ENCODE results near the gene CHI3L1. TPM values are rescaled to one million over a fixed set of nuclear protein-coding genes. Genes with fewer than 3 reads are reported as not detected.

CHI3L1 gene
- total and polyA plus RNA-seq, 12 donors, result 0.15 to 14.3 (median 2.0) TPM; not detected in 1

DNA sequence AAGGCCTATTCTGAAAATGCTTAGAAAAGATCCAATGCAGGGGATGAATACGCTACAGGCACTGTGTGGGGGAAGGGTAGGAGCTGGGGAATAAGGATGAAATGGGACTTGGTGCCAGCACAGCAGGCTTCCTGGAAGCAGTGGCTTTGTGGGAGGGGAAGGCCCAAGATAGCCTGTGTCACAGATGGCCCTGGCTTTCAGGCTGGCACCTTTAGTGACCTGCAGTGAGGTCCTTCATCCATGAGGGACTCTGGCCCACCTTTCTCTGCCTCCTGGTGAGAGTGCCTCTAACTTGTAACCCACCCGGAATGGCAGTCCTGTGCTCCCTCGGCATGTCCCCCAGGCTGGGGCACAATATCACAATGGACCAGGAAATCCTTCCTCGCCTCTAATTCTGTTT, 919 bp downstream of the CHI3L1 start:
- ATAC-seq (no peak), DNase-seq (no peak)
- Histone ChIP-seq H3K9me3 (no peaks in the 10 kb centered on the region), H3K27ac (no peak overlapping the region), H3K4me1 (peaks cover 0 to 23% (median 6%) of the 10 kb centered on the region in 9 donors), H3K27me3 (no peaks in the 10 kb centered on the region), H3K4me3 (no peak overlapping the region), H3K36me3 (no peaks in the 10 kb centered on the region)
- intact Hi-C loops (cut with DNase I), result no loop called here
- WGBS, 2 donors, result 81 to 85% methylated on average over 4 of the region's 4 CpGs
- TF ChIP-seq, protein P1, sequence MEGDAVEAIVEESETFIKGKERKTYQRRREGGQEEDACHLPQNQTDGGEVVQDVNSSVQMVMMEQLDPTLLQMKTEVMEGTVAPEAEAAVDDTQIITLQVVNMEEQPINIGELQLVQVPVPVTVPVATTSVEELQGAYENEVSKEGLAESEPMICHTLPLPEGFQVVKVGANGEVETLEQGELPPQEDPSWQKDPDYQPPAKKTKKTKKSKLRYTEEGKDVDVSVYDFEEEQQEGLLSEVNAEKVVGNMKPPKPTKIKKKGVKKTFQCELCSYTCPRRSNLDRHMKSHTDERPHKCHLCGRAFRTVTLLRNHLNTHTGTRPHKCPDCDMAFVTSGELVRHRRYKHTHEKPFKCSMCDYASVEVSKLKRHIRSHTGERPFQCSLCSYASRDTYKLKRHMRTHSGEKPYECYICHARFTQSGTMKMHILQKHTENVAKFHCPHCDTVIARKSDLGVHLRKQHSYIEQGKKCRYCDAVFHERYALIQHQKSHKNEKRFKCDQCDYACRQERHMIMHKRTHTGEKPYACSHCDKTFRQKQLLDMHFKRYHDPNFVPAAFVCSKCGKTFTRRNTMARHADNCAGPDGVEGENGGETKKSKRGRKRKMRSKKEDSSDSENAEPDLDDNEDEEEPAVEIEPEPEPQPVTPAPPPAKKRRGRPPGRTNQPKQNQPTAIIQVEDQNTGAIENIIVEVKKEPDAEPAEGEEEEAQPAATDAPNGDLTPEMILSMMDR (IDR thresholded peaks at IDR 0.05), result no peak

DNA sequence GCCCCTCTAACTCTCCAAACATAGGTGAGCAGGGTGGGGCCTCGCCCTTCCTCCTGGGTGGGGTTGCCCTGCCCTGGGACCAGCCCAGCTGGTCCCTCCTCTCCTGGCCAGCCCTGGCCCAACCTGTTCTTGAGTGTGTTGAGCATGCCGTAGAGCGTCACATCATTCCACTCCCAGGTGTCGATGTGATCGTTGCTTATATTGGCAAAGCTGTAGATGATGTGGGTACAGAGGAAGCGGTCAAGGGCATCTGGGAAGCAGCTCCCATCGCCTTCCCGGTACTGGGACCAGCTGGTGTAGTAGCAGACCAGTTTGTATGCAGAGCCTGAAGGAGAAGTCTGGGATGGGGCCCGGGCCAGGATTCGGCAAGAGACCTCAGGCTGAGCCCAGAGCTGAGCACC, 1.4 kb downstream of the CHI3L1 start:
- no peaks in the 10 kb centered on the region for H3K27me3 ChIP-seq
- TF ChIP-seq, protein P1 (IDR thresholded peaks at IDR 0.05), result no peak
- intact Hi-C loops (cut with DNase I), result no loop called here
- WGBS, 2 donors, result 92% methylated on average over 10 of the region's 10 CpGs
- ATAC-seq (no peak), DNase-seq (no peak)
- H3K4me3 ChIP-seq, result no peak overlapping the region
- H3K4me1 ChIP-seq, result peaks cover 0 to 23% (median 6%) of the 10 kb centered on the region in 9 donors
- H3K27ac ChIP-seq, result no peak overlapping the region
- H3K36me3 ChIP-seq, result no peaks in the 10 kb centered on the region
- H3K9me3 ChIP-seq, result no peaks in the 10 kb centered on the region

DNA sequence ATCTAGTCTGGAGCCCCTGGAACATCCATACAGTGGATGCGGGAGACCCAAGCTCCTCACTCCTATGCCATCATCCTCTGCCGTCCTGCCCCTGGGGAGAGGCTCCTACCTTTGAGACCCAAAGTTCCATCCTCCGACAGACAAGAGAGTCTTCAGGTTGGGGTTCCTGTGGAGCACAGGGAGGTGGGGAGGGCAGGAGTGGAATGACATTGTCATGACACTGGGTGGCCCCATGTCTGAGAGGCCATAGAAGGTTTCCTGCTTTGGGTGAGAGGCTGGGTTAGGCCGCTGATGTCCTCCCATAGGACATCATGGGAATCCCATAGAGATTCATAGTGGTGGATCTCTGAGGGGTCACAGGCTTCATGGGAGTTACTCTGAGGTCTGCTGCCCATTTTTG, 2.0 kb downstream of the CHI3L1 start:
- DNase-seq (no peak), ATAC-seq (no peak)
- intact Hi-C loops (cut with DNase I), result no loop called here
- 88 to 95% methylated on average over 4 of the region's 4 CpGs for WGBS, 2 donors
- Histone ChIP-seq H3K4me3 (no peak overlapping the region), H3K27ac (no peak overlapping the region), H3K9me3 (no peaks in the 10 kb centered on the region), H3K27me3 (no peaks in the 10 kb centered on the region), H3K36me3 (no peaks in the 10 kb centered on the region), H3K4me1 (peaks cover 0 to 23% (median 6%) of the 10 kb centered on the region in 9 donors)
- TF ChIP-seq, protein P1 (IDR thresholded peaks at IDR 0.05), result no peak

DNA sequence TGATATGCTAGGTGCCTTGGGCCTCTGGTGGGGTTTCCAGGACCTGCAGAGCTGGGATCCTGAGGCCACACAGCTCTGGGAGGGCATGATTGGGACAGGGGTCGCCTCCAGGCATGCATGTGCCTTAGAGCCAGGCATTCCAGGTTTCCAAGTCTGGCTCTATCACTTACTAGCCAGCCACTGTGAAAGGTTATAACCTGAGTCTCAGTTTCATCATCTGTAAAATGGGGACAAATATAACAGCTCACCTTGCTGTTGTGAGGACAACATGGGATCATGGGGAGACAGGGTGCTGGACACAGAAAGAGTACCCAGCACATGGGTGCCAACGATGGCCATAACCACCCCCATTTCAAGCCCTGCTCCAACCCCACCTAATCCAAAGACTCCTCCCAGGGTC, 2.7 kb downstream of the CHI3L1 start:
- Histone ChIP-seq H3K36me3 (no peaks in the 10 kb centered on the region), H3K9me3 (no peaks in the 10 kb centered on the region), H3K4me1 (peaks cover 0 to 23% (median 6%) of the 10 kb centered on the region in 9 donors), H3K27me3 (no peaks in the 10 kb centered on the region), H3K4me3 (no peak overlapping the region), H3K27ac (no peak overlapping the region)
- 89 to 90% methylated on average over 2 of the region's 2 CpGs for WGBS, 2 donors
- intact Hi-C loops (cut with DNase I), result no loop called here
- TF ChIP-seq, protein P1 (IDR thresholded peaks at IDR 0.05), result no peak
- ATAC-seq (no peak), DNase-seq (no peak)
